HCT116 (cell line): ENCODE data around the gene OSCAR. TPM values are rescaled to one million over a fixed set of nuclear protein-coding genes. Genes with fewer than 3 reads are reported as not detected.

ENCODE experiments used
- ATAC-seq: fragments of 200-7000 bp; cut with Tn5 transposase; 2 replicates; pipeline ENCODE4 v1.9.1; 2020; ENCODE audit warnings: mild to moderate bottlenecking, moderate library complexity
- BruUV-seq: library from RNA; stranded (reverse); fragments of 400-500 nt; replicated peaks from 2 replicates; lab custom pipeline; 2021; lab: Mats Ljungman, UMichigan
- CTCF ChIA-PET: fragments of 300-600 bp; sonication (Branson Sonifier 250); formaldehyde crosslinking; loops from one replicate; lab custom pipeline; 2021; ENCODE audit warnings: antibody characterized with exemption; lab: Charles Lee
- POLR2A ChIA-PET: fragments of 300-600, 350-600 bp; sonication (Branson Sonifier 250); formaldehyde crosslinking; loops from one replicate; lab custom pipeline; 2021; ENCODE audit warnings: antibody characterized with exemption; lab: Charles Lee
- RAD21 ChIA-PET, 2 experiments: fragments of 300-600 bp; sonication (Branson Sonifier 250); formaldehyde crosslinking; loops; one replicate each; lab custom pipeline; 2023; ENCODE audit warnings: low total read pairs in 2 of 2; ENCODE audit not compliant: uncharacterized antibody in 2 of 2, unreplicated experiment in 2 of 2, low non-redundant PET in 1 of 2; lab: Charles Lee
- DNase-seq: peaks from one replicate; pipeline ENCODE4 v3.0.0-alpha.2; 2010; ENCODE audit warnings: low read depth, low spot score
- H2AFZ ChIP-seq: fragments of 200-600 bp; shearing (Covaris generic), sonication (generic); 2 replicates; pipeline ENCODE4 v1.6.1; 2017; ENCODE audit warnings: low read depth, mixed run types, mixed read lengths, antibody characterized with exemption, low read length; ENCODE audit not compliant: poor library complexity, severe bottlenecking
- H3K27ac ChIP-seq: 2 replicates; pipeline ENCODE4 v1.5.1; 2012; ENCODE audit warnings: low read depth, low read length
- H3K27me3 ChIP-seq: fragments of 200-600 bp; sonication (generic); 2 replicates; pipeline ENCODE4 v1.6.1; 2016; ENCODE audit warnings: mixed run types, low read length, mixed read lengths; ENCODE audit not compliant: insufficient read depth
- H3K36me3 ChIP-seq, 2 experiments: fragments of 200-500 bp in 1 of 2; fragments of 200-600 bp in 1 of 2; sonication (Bioruptor generic) in 1 of 2; sonication (generic) in 1 of 2; 2 replicates each; pipeline versions ENCODE4 v1.5.1 to v1.6.1; 2014 to 2016; ENCODE audit warnings: low read length in 2 of 2, inconsistent platforms in 1 of 2, mixed read lengths in 1 of 2, mixed run types in 1 of 2; ENCODE audit not compliant: insufficient read depth in 2 of 2, control insufficient read depth in 1 of 2
- H3K4me1 ChIP-seq, 2 experiments: fragments of 200-600 bp in 1 of 2; sonication (generic) in 1 of 2; 2 replicates each; pipeline versions ENCODE4 v1.5.1 to v1.6.1; 2012 to 2017; ENCODE audit warnings: low read length in 2 of 2, inconsistent platforms in 1 of 2, mild to moderate bottlenecking in 1 of 2, mixed read lengths in 1 of 2, mixed run types in 1 of 2, moderate library complexity in 1 of 2; ENCODE audit not compliant: insufficient read depth in 2 of 2, control insufficient read depth in 1 of 2
- H3K4me2 ChIP-seq: fragments of 200-600 bp; sonication (generic); 2 replicates; pipeline ENCODE4 v1.6.1; 2017; ENCODE audit warnings: mixed run types, low read length, mixed read lengths
- H3K4me3 ChIP-seq, 2 experiments: fragments of 200-600 bp in 1 of 2; sonication (generic) in 1 of 2; replicated peaks in 1 of 2; 2 replicates each; pipeline ENCODE4 v1.5.1; 2011 to 2016; ENCODE audit warnings: low read length in 2 of 2, control low read depth in 1 of 2, low read depth in 1 of 2, mild to moderate bottlenecking in 1 of 2, mixed read lengths in 1 of 2, mixed run types in 1 of 2
- H3K79me2 ChIP-seq: fragments of 200-600 bp; sonication (generic); 2 replicates; pipeline ENCODE4 v1.6.1; 2017; ENCODE audit warnings: mild to moderate bottlenecking, mixed run types, low read length, moderate library complexity, mixed read lengths; ENCODE audit not compliant: insufficient read depth
- H3K9ac ChIP-seq: fragments of 200-600 bp; sonication (generic); 2 replicates; pipeline ENCODE4 v1.6.1; 2016; ENCODE audit warnings: low read length, mixed read lengths
- H3K9me2 ChIP-seq: fragments of 200-600 bp; sonication (generic), shearing (Covaris generic); 2 replicates; pipeline ENCODE4 v1.6.1; 2017; ENCODE audit warnings: mixed run types, mild to moderate bottlenecking, moderate library complexity; ENCODE audit not compliant: insufficient read depth
- H3K9me3 ChIP-seq, 2 experiments: fragments of 200-500 bp in 1 of 2; fragments of 200-600 bp in 1 of 2; sonication (Bioruptor generic) in 1 of 2; sonication (generic) in 1 of 2; 2 replicates each; pipeline ENCODE4 v1.6.1; 2014 to 2017; ENCODE audit warnings: low read length in 2 of 2, mixed read lengths in 2 of 2, inconsistent platforms in 1 of 2, low read depth in 1 of 2, mild to moderate bottlenecking in 1 of 2, mixed run types in 1 of 2, moderate library complexity in 1 of 2; ENCODE audit not compliant: control insufficient read depth in 1 of 2, insufficient read depth in 1 of 2
- H4K20me1 ChIP-seq: fragments of 200-600 bp; sonication (generic), shearing (Covaris generic); 2 replicates; pipeline ENCODE4 v1.6.1; 2017; ENCODE audit warnings: mixed run types, mild to moderate bottlenecking, moderate library complexity; ENCODE audit not compliant: insufficient read depth
- ATF3 ChIP-seq: IDR thresholded peaks from 2 replicates; pipeline ENCODE4 v1.6.1; 2012
- CBX3 ChIP-seq: IDR thresholded peaks from 2 replicates; pipeline ENCODE4 v1.6.1; 2012; ENCODE audit warnings: low read depth
- CTCF ChIP-seq, 3 experiments: fragments of 200-600 bp in 1 of 3; sonication (generic) in 1 of 3; IDR thresholded peaks in 2 of 3; conservative IDR thresholded peaks in 1 of 3; 2 replicates each; pipeline ENCODE4 v1.5.1; 2012 to 2017; ENCODE audit warnings: low read depth in 2 of 3, low read length in 2 of 3, antibody characterized with exemption in 1 of 3, borderline replicate concordance in 1 of 3, control low read depth in 1 of 3, mild to moderate bottlenecking in 1 of 3, mixed read lengths in 1 of 3, mixed run types in 1 of 3, moderate library complexity in 1 of 3; ENCODE audit not compliant: insufficient read depth in 1 of 3
- EGR1 ChIP-seq: IDR thresholded peaks from 2 replicates; pipeline ENCODE4 v1.6.1; 2012; ENCODE audit warnings: low read depth
- ELF1 ChIP-seq: IDR thresholded peaks from 2 replicates; pipeline ENCODE4 v1.6.1; 2012; ENCODE audit warnings: low read depth, borderline replicate concordance
- EZH2 ChIP-seq: fragments of 200-600 bp; sonication (generic); IDR thresholded peaks from 2 replicates; pipeline ENCODE4 v1.6.1; 2017; ENCODE audit warnings: antibody characterized with exemption, mixed run types
- EZH2phosphoT487 ChIP-seq: fragments of 200-600 bp; IDR thresholded peaks from 2 replicates; pipeline ENCODE4 v1.6.1; 2018; ENCODE audit warnings: antibody characterized with exemption, borderline replicate concordance
- FOSL1 ChIP-seq: IDR thresholded peaks from 2 replicates; pipeline ENCODE4 v1.6.1; 2012; ENCODE audit warnings: low read depth
- JUND ChIP-seq: IDR thresholded peaks from 2 replicates; pipeline ENCODE4 v1.6.1; 2012
- MAX ChIP-seq: IDR thresholded peaks from 2 replicates; pipeline ENCODE4 v1.6.1; 2012
- POLR2A ChIP-seq: IDR thresholded peaks from 2 replicates; pipeline ENCODE4 v1.7.0; 2011; ENCODE audit warnings: borderline replicate concordance; ENCODE audit not compliant: insufficient read depth, insufficient read length; ENCODE audit errors: extremely low read depth
- POLR2AphosphoS5 ChIP-seq: IDR thresholded peaks from 2 replicates; pipeline ENCODE4 v1.6.1; 2011; ENCODE audit warnings: mild to moderate bottlenecking, low read depth, low read length, moderate library complexity
- SIN3A ChIP-seq: IDR thresholded peaks from 2 replicates; pipeline ENCODE4 v1.6.1; 2012; ENCODE audit warnings: low read depth
- SP1 ChIP-seq: IDR thresholded peaks from 2 replicates; pipeline ENCODE4 v1.6.1; 2012; ENCODE audit warnings: low read depth
- SRF ChIP-seq: IDR thresholded peaks from 2 replicates; pipeline ENCODE4 v1.6.1; 2012; ENCODE audit warnings: low read depth
- TCF7L2 ChIP-seq: IDR thresholded peaks from 2 replicates; pipeline ENCODE4 v1.7.0; 2011; ENCODE audit warnings: borderline replicate concordance, inconsistent platforms; ENCODE audit not compliant: insufficient read depth, insufficient read length; ENCODE audit errors: extremely low read depth
- YY1 ChIP-seq: IDR thresholded peaks from 2 replicates; pipeline ENCODE4 v1.6.1; 2011; ENCODE audit warnings: low read length, low read depth, moderate library complexity, mild to moderate bottlenecking; ENCODE audit not compliant: insufficient replicate concordance; ENCODE audit errors: extremely low read depth
- ZBTB33 ChIP-seq: IDR thresholded peaks from 2 replicates; pipeline ENCODE4 v1.6.1; 2011; ENCODE audit warnings: mild to moderate bottlenecking, low read length, moderate library complexity; ENCODE audit not compliant: insufficient replicate concordance; ENCODE audit errors: extremely low read depth
- ZFX ChIP-seq: fragments of 450-650 bp; IDR thresholded peaks from 2 replicates; pipeline ENCODE4 v1.6.1; 2017
- ZNF274 ChIP-seq: fragments of 200-500 bp; sonication (Bioruptor generic); IDR thresholded peaks from 2 replicates; pipeline ENCODE4 v1.6.1; 2014; ENCODE audit warnings: mild to moderate bottlenecking, low read depth, low read length, inconsistent platforms
- intact Hi-C: fragments of 100-400 bp; cut with micrococcal nuclease; formaldehyde crosslinking; loops from 2 replicates; pipeline ENCODE4 v1.10.0; 2022
- total RNA-seq: library from RNA; stranded (reverse); gene quantifications from one replicate; pipeline ENCODE4 v1.2.1, GENCODE V29; 2021; ENCODE audit not compliant: unreplicated experiment

The OSCAR gene
- total RNA-seq, 1 experiment from 2014 or later, result 0.59 TPM

- ATAC-seq (no peak), DNase-seq (no peak)
- Histone ChIP-seq H3K4me1 (peaks cover 0 to 5% of the 10 kb centered on the region in 2 experiments; a peak in 1 of 4 replicates), H3K4me2 (no peak overlapping the region), H3K79me2 (peaks cover 34% of the 10 kb centered on the region), H3K9ac (no peak overlapping the region), H3K4me3 (no peak overlapping the region), H3K27ac (no peak overlapping the region), H2AFZ (no peak overlapping the region), H4K20me1 (no peaks in the 10 kb centered on the region), H3K36me3 (peaks cover 24 to 28% of the 10 kb centered on the region in 2 experiments; a peak in 3 of 4 replicates), H3K9me2 (no peaks in the 10 kb centered on the region), H3K27me3 (no peaks in the 10 kb centered on the region), H3K9me3 (no peaks in the 10 kb centered on the region)
- TF ChIP-seq ZNF274 (no peak), YY1 (no peak), JUND (no peak), CTCF (IDR thresholded peaks at IDR 0.05 in 2 of 3, conservative IDR thresholded peaks at IDR 0.05 in 1 of 3; ENCODE audit: borderline replicate concordance in 1 of 3, insufficient read depth in 1 of 3, low read depth in 2 of 3, low read length in 2 of 3) (no peak), SP1 (no peak), EGR1 (no peak), POLR2A (no peak), EZH2phosphoT487 (no peak), SIN3A (no peak), POLR2AphosphoS5 (no peak), EZH2 (no peak), SRF (no peak), ELF1 (no peak), MAX (no peak), TCF7L2 (no peak), ZBTB33 (no peak), FOSL1 (no peak), CBX3 (no peak), ATF3 (no peak), ZFX (no peak)
- no TSS peak for BruUV-seq
- ChIA-PET POLR2A (interaction anchor here (1.5 kb wide), 1 partner anchor 10 kb away, joined by 3 read pairs; no protein-coding TSS in a partner anchor), CTCF (no interaction called here), RAD21 (no interaction called here)
- intact Hi-C loops, result no loop called here
These were observed 4.6 kb upstream of the OSCAR start for GRCh38 chr19:54104998-54105715.
